Measurements from ENCODE around the gene ATXN3L. TPM values are rescaled to one million over a fixed set of nuclear protein-coding genes. Genes with fewer than 3 reads are reported as not detected.

Gene ATXN3L
- total RNA-seq, 1 experiment from 2014 or later = not detected

- Mint-ChIP-seq H3K27ac (ENCODE audit: low read depth, unreplicated experiment) (no peak overlapping the region), H3K4me3 (ENCODE audit: unreplicated experiment) (no peak overlapping the region), H3K36me3 (ENCODE audit: insufficient read depth, unreplicated experiment) (no peaks in the 10 kb centered on the region), H3K9me3 (ENCODE audit: unreplicated experiment) (no peaks in the 10 kb centered on the region), H3K4me1 (ENCODE audit: insufficient read depth, unreplicated experiment) (no peaks in the 10 kb centered on the region), H3K27me3 (ENCODE audit: insufficient read depth, unreplicated experiment) (no peaks in the 10 kb centered on the region)
- no TSS peak for BruUV-seq (replicated peaks)
- TF ChIP-seq CTCF (IDR thresholded peaks at IDR 0.05; ENCODE audit: unreplicated experiment) = no peak
- intact Hi-C loops (cut with micrococcal nuclease) = no loop called here
- no peak for DNase-seq (ENCODE audit: unreplicated experiment)
- CTCF ChIA-PET = no interaction called here
- POLR2A ChIA-PET = no interaction called here
These were observed 10.6 kb upstream of the ATXN3L start for GRCh38 chrX:13330446-13330845.

- no peak overlapping the region for H3K4me3 Mint-ChIP-seq (ENCODE audit: unreplicated experiment)
- intact Hi-C loops (cut with micrococcal nuclease) = no loop called here
- no peak for DNase-seq (ENCODE audit: unreplicated experiment)
- no peak overlapping the region for H3K27ac Mint-ChIP-seq (ENCODE audit: low read depth, unreplicated experiment)
- no peaks in the 10 kb centered on the region for H3K36me3 Mint-ChIP-seq (ENCODE audit: insufficient read depth, unreplicated experiment)
- CTCF ChIA-PET = no interaction called here
- no peak for TF ChIP-seq CTCF (IDR thresholded peaks at IDR 0.05; ENCODE audit: unreplicated experiment)
- no peaks in the 10 kb centered on the region for H3K9me3 Mint-ChIP-seq (ENCODE audit: unreplicated experiment)
- POLR2A ChIA-PET = no interaction called here
- BruUV-seq (replicated peaks) = no TSS peak
- peaks cover 1% of the 10 kb centered on the region for H3K27me3 Mint-ChIP-seq (ENCODE audit: insufficient read depth, unreplicated experiment)
- H3K4me1 Mint-ChIP-seq (ENCODE audit: insufficient read depth, unreplicated experiment) = no peaks in the 10 kb centered on the region
These were observed 7.8 kb upstream of the ATXN3L start for GRCh38 chrX:13327666-13328065.

- CTCF ChIA-PET = interaction anchor here (0.8 kb wide), 1 partner anchor 17 kb away, joined by 6 read pairs; no protein-coding TSS in a partner anchor
- Mint-ChIP-seq H3K27me3 (ENCODE audit: insufficient read depth, unreplicated experiment) (peaks cover 30% of the 10 kb centered on the region), H3K4me3 (ENCODE audit: unreplicated experiment) (no peak overlapping the region), H3K4me1 (ENCODE audit: insufficient read depth, unreplicated experiment) (no peaks in the 10 kb centered on the region), H3K27ac (ENCODE audit: low read depth, unreplicated experiment) (no peak overlapping the region), H3K9me3 (ENCODE audit: unreplicated experiment) (no peaks in the 10 kb centered on the region), H3K36me3 (ENCODE audit: insufficient read depth, unreplicated experiment) (no peaks in the 10 kb centered on the region)
- no TSS peak for BruUV-seq (replicated peaks)
- POLR2A ChIA-PET = no interaction called here
- DNase-seq (ENCODE audit: unreplicated experiment) = no peak
- intact Hi-C loops (cut with micrococcal nuclease) = no loop called here
- no peak for TF ChIP-seq CTCF (IDR thresholded peaks at IDR 0.05; ENCODE audit: unreplicated experiment)
These were observed 3.4 kb upstream of the ATXN3L start for GRCh38 chrX:13323241-13323640.

DNA sequence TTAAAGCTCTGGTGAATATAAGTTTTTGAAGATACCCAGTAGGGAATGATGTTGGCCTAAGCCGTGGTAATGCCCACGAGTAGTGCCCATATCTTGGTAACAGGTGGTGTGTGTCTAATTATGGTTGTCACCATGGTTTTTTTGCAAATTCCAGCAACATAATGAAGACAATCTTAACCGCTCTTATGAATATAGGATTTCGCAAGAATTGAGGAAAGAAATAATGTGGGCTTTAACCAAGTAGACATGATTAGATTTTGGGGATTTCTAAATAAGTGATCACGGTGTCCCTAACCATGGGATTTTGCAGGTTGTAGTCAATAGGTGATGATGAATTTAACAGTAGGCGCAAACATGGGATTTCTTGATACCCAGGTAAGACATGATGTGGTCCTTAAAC is 2.5 kb downstream of the ATXN3L start:
- intact Hi-C loops (cut with micrococcal nuclease) = no loop called here
- Mint-ChIP-seq H3K27me3 (ENCODE audit: insufficient read depth, unreplicated experiment) (peaks cover 34% of the 10 kb centered on the region), H3K4me1 (ENCODE audit: insufficient read depth, unreplicated experiment) (no peaks in the 10 kb centered on the region), H3K36me3 (ENCODE audit: insufficient read depth, unreplicated experiment) (no peaks in the 10 kb centered on the region), H3K4me3 (ENCODE audit: unreplicated experiment) (no peak overlapping the region), H3K27ac (ENCODE audit: low read depth, unreplicated experiment) (no peak overlapping the region), H3K9me3 (ENCODE audit: unreplicated experiment) (no peaks in the 10 kb centered on the region)
- no TSS peak for BruUV-seq (replicated peaks)
- POLR2A ChIA-PET = no interaction called here
- CTCF ChIA-PET = no interaction called here
- no peak for DNase-seq (ENCODE audit: unreplicated experiment)
- no peak for TF ChIP-seq CTCF (IDR thresholded peaks at IDR 0.05; ENCODE audit: unreplicated experiment)
